DMS153 treated with DMSO at 0.1 percent for 48 hours (cell line): ENCODE measurements around the gene RNGTT.
"Not testable (repeated sequence)": the region's sequence is repeated elsewhere in the genome, so short reads cannot be mapped to it uniquely, and the experiment has no call there.

Experiments used
- DNase-seq: peaks from one replicate; lab custom pipeline; 2025; ENCODE audit not compliant: unreplicated experiment; lab: John Stamatoyannopoulos, UW

Gene RNGTT

DNA sequence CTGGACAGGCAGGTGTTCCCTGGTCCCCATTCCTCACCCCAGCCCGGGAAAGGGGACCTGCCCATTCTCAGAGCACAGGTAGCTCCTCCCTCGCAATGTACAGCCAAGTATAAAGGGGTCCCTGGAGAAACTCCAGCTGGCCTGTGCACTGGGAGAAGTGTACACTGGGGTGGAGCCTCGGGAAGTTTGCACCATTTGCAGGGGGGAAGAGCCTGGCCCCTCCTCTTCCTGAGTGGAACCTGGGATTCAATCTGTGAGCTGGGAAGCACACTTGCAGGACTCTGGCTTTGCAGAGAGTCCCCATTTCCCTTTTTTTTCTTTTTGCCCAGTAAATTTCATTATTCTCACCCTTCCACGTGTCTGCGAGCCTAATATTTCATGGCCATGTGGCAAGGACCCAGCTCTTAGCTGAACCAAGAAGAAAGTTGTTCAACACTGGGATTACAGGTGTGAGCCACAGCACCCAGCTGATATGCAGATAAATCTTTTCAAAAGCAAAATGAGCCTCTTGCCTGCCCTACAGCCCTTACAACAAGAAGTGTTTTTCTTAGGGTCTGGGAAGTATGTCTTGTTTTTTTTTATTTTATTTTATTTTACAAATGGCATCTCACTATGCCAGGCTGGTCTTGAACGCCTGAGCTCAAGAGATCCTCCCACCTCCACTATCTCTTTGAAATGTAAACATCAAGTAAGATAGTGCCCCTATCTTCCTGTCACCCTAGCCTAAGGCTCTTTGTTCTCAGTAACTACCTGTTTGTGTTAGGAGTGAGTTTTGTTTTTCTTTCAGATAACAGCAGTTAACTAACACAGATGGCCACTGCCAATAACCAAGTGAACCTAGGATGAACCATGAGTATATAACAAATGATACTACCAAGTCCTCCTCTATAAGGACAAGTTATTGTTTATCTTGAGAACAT, 9.3 kb upstream of the RNGTT start:
- no peak for DNase-seq

GRCh38 chr6:88970301-88970700, 6.9 kb upstream of the RNGTT start:
- DNase-seq = no peak

GRCh38 chr6:88969255-88969654, 5.8 kb upstream of the RNGTT start:
- not testable (repeated sequence) for DNase-seq

DNA sequence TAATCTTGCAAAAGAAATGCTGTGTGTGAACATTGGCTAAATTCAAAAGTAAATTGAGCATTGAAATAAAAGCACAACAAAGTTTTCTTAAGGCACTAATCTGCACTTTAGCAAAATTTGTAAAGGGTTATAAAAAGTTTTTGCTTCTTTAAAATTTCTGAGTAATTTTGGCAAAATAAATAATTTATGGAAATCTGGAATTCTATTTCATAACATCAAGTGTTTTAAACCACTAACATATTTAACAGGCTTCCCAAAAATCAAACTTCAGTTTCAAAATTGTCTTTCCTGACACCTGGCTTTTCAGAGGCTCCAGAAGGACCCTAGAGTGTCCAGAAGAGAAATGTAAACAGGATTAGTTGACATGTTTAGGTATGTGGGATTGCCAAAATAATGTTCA, 4.5 kb upstream of the RNGTT start:
- no peak for DNase-seq

DNA sequence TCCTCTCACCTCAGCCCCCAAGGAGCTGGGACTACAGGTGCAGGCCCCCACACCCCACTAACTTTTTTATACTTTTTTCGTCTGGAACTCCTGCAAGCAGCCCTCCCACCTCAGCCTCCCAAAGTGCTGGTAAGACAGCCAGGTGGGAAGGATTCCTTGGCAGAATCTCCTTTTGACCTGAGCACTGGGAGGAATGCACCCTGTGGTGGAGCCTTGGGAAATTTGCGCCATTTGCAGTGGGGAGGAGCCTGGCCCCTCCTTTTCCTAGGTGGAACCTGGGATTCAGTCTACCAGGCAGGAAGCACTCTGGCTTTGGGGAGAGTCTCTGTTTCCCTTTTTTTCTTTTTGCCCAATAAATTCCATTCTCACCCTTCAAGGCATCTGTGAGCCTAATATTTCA, 2.3 kb upstream of the RNGTT start:
- DNase-seq = no peak

- no peak for DNase-seq
These were observed 1.1 kb upstream of the RNGTT start for GRCh38 chr6:88964509-88964908.

GRCh38 chr6:88958842-88959241, 4.6 kb downstream of the RNGTT start:
- DNase-seq = no peak

DNA sequence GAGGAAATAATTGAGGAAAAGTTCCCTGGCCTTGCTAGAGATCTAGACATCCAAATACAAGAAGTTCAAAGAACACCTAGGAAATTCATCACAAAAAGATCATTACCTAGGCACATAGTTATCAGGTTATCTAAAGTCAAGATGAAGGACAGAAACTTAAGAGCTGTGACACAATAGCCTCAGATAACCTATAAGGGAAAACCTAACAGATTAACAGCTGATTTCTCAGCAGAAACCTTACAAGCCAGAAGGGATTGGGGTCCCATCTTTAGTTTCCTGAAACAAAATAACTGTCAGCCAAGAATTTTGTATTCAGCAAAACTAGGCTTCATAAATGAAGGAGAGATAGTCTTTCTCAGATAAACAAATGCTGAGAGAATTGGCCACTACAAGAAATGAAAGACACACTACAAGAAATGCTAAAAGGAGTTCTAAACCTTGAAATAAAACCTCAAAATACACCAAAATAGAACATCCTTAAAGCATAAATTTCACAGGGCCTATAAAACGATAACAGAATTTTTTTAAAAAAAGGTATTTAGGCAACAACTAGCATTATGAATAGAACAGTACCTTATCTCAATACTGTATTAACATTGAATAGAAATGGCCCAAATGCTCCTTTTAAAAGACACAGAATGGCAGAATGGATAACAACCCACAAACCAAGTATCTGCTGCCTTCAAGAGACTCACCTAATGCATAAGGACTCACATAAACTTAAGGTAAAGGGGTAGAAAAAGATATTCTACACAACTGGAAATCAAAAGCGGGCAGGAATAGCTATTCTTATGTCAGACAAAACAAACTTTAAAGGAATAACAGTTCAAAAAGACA, 9.7 kb downstream of the RNGTT start:
- no peak for DNase-seq

- no peak for DNase-seq
These were observed 11.2 kb downstream of the RNGTT start for GRCh38 chr6:88952065-88952704.

DNA sequence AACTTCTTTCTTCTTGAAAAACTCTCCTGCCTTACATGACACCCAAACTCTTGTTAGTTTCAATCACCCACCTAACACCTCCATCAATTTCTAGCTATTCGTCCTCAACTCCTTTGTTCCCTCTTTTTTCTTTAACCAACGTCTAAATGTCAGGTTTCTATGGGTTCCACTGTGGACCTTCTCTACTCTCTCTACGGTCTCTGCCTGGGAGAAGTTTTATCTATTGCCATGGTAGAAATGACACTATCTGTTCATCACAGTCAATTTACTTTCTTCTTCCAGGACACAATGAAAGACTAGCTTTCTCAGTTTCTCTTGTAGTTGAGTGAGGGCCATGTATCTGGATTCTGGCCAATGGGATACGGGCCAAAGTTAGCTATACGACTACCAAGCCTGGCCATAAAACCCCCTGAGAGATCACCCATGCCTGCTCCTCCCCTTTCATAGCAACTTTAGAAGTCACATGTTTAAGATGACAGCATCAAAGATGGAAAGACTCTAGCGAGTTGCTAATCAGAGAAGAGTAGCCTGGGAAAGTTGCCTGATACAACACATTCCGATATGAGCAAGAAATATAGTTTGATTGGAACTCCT, 17.9 kb downstream of the RNGTT start:
- DNase-seq = no peak

DNA sequence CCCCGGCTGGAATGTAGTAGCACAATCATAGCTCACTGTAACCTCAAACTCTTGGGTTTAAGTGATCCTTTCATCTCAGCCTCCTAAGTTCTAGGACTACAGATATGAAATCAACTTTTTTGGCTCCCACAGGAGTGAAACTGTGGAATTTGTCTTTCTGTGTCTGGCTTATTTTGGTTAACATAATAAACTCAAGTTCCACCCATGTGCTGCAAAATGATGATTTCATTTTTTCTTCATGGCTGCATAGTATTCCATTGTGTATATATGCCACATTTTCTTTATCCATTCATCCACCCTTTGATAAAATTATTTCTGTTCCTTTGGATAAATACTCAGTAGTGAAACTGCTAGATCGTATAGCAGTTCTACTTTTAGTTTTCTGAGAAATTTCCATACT, 29.9 kb downstream of the RNGTT start:
- no peak for DNase-seq

GRCh38 chr6:88932019-88932418, 31.4 kb downstream of the RNGTT start:
- not testable (repeated sequence) for DNase-seq

DNA sequence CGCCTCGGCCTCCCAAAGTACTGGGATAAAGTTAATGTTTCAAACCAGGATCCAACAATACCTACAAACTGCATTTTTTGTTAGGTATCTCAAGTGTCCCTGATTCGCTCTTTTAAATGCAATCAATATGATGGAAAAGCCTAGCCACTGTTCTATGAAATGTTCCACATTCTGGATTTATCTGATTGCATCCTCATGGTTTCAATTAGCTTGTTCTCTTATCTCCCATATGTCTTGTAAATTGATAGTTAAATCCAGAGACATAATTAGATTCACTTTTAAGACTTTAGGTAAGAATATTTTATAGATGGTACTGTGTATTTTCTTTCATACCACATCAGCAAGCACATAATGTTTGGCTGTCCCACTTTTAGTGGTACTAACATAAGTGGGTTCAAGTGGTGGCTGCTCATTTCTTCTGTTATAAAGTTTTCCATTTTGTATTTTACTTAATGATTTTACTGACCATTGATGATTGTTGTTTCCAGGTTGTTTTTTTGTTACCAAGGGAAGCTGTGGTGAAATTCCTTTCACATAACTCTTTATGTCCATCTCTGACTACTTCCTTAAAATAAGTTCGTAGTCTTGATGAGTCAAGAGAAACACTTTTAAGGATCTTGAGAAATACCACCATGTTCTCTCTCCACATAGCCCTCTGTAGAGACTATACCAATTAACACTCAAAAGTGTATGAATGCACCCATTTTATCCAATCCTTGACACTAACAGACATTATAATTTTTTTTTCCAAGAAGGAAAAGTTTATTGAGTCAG, 40.5 kb downstream of the RNGTT start:
- no peak for DNase-seq

GRCh38 chr6:88921734-88922133, 41.7 kb downstream of the RNGTT start:
- DNase-seq = no peak

GRCh38 chr6:88920774-88921733, 42.4 kb downstream of the RNGTT start:
- no peak for DNase-seq

GRCh38 chr6:88920088-88920487, 43.3 kb downstream of the RNGTT start:
- DNase-seq = no peak

DNA sequence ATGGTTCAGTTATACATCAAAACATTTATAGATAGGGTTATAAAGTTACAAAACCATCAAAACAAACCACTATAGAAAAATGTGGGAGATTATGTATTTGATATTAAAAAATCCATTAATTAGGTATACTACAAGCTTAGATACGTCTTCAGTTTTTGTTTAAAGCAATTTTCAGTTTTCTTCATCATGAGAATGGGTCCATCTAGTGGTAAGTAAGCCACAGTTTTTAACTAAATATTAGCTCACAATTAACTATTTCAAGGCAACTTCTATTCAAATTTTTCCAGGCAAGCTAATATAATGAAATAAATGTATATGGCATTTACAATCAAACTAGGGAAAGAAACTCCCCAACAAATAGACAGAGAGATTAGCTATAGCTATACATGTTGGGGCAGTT, 44.4 kb downstream of the RNGTT start:
- no peak for DNase-seq

GRCh38 chr6:88916615-88917208, 46.7 kb downstream of the RNGTT start:
- DNase-seq = no peak
